Ascending aorta (tissue), 2 donors: ENCODE results near the gene DHDDS. TPM values are rescaled to one million over a fixed set of nuclear protein-coding genes. Genes with fewer than 3 reads are reported as not detected.
"Not testable (repeated sequence)": the region's sequence is repeated elsewhere in the genome, so short reads cannot be mapped to it uniquely, and the experiment has no call there.

ENCODE experiments used
- DNase-seq, 2 donors: peaks; one replicate each; pipeline ENCODE4 v3.0.0-alpha.2; 2019; ENCODE audit warnings: low spot score in 2 of 2
- H3K27ac ChIP-seq, 2 donors: fragments of 200-600 bp; sonication (generic); one replicate each; pipeline ENCODE4 v1.5.1; 2016 to 2017; ENCODE audit warnings: mild to moderate bottlenecking in 1 of 2
- H3K27me3 ChIP-seq: fragments of 200-600 bp; sonication (generic); one replicate; pipeline ENCODE4 v1.5.1; 2017
- H3K36me3 ChIP-seq, 2 donors: fragments of 200-600 bp; sonication (generic); one replicate each; pipeline ENCODE4 v1.5.1; 2016
- H3K4me1 ChIP-seq, 2 donors: fragments of 200-600 bp; sonication (generic); one replicate each; pipeline ENCODE4 v1.5.1; 2016 to 2017; ENCODE audit warnings: mild to moderate bottlenecking in 1 of 2
- H3K4me3 ChIP-seq, 2 donors: fragments of 200-600 bp; sonication (generic); one replicate each; pipeline ENCODE4 v1.5.1; 2016 to 2017; ENCODE audit warnings: mild to moderate bottlenecking in 1 of 2
- H3K9me3 ChIP-seq, 2 donors: fragments of 200-600 bp; sonication (generic); one replicate each; pipeline ENCODE4 v1.5.1; 2016
- intact Hi-C: fragments of 100-400 bp; cut with DNase I; formaldehyde crosslinking; loops from one replicate; pipeline ENCODE4 v1.15.1; 2023
- total RNA-seq: library from RNA; depleted of rRNA; stranded (reverse); fragments of >200 nt; gene quantifications from one replicate; pipeline ENCODE4 v1.1.0, GENCODE V29; 2016
- TF ChIP-seq, protein P1 (sequence below), 3 experiments: fragments of 200-600 bp in 2 of 3; fragments of 450-650 bp in 1 of 3; sonication (generic) in 2 of 3; IDR thresholded peaks; one replicate each; pipeline ENCODE4 v1.5.1; 2016 to 2019; ENCODE audit warnings: antibody characterized with exemption in 3 of 3, mild to moderate bottlenecking in 1 of 3, moderate library complexity in 1 of 3

The DHDDS gene, protein sequence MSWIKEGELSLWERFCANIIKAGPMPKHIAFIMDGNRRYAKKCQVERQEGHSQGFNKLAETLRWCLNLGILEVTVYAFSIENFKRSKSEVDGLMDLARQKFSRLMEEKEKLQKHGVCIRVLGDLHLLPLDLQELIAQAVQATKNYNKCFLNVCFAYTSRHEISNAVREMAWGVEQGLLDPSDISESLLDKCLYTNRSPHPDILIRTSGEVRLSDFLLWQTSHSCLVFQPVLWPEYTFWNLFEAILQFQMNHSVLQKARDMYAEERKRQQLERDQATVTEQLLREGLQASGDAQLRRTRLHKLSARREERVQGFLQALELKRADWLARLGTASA
- total RNA-seq, result 54.2 TPM

DNA sequence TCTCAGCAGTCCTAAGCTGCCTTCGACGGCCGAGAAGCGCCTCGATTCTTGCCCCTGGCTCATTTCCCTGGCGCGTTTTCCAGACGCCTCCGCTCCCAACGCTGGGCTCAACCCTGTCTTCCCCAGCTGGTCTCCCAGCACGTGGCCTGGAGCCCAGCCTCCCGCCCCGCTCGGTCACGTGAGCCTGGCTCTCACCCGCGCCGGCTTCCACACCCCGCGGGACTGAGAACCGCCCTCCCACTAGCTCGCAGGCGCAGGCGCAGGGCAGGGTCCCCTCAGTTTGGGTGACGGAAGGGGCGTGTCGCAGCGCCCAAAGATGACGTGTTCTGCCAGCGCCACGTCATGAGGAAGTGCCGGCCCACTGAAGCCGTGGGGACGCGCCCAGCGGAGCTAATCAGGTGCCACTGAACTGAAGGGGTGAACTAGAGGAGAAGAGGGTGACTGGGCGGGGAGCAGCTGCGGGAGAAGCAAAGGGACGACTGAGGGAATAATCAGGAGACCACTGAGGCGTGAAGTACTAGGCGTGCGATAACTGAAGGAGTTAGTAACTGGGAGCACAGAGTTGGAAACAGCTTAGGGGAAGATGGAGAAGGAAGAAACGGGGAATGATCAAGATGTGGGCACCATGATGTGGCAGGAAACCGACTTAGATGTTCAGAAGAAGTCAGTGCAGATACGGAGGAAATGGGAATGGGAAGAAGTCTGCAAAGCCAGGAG, at the start of gene DHDDS:
TSS of gene DHDDS (plus strand) at position 343 of the 717 bp plus-strand sequence. CDS start 625 bp downstream, outside the sequence.
- Histone ChIP-seq H3K36me3 (peaks cover 6 to 10% of the 10 kb centered on the region in 2 donors), H3K9me3 (no peaks in the 10 kb centered on the region), H3K27ac (peak within 1 kb of the TSS; percentile 10 to 69), H3K4me1 (peaks cover 3 to 9% of the 10 kb centered on the region in 2 donors), H3K27me3 (no peaks in the 10 kb centered on the region), H3K4me3 (peak within 1 kb of the TSS; percentile 44 to 85)
- DNase-seq, result peak; percentile 91 to 98
- TF ChIP-seq, protein P1, sequence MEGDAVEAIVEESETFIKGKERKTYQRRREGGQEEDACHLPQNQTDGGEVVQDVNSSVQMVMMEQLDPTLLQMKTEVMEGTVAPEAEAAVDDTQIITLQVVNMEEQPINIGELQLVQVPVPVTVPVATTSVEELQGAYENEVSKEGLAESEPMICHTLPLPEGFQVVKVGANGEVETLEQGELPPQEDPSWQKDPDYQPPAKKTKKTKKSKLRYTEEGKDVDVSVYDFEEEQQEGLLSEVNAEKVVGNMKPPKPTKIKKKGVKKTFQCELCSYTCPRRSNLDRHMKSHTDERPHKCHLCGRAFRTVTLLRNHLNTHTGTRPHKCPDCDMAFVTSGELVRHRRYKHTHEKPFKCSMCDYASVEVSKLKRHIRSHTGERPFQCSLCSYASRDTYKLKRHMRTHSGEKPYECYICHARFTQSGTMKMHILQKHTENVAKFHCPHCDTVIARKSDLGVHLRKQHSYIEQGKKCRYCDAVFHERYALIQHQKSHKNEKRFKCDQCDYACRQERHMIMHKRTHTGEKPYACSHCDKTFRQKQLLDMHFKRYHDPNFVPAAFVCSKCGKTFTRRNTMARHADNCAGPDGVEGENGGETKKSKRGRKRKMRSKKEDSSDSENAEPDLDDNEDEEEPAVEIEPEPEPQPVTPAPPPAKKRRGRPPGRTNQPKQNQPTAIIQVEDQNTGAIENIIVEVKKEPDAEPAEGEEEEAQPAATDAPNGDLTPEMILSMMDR (IDR thresholded peaks at IDR 0.05), result no peak
- intact Hi-C loops, result loop anchor here (1.0 to 10.0 kb wide), 3 partner anchors 40 to 321 kb away; partner anchors contain the start of genes C1orf232, HMGN2, PDIK1L and ZNF593

DNA sequence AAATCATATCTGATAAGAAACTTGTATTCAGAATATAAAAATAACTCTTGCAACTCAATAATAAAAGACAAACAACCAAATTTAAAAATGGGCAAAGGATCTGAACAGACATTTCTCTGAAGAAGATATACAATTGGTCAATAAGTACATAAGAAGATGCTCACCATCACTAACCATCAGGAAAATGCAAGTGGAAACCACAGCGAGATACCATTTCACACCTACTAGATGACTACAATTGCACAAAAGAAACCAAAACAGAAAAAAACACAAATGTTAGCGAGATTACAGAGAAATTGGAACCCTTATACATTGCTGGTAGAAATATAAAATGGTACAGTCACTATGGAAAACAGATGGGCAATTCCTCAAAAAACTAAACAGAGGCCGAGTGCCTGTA, 48.0 kb upstream of the DHDDS start:
- TF ChIP-seq, protein P1 (IDR thresholded peaks at IDR 0.05), result no peak
- H3K27me3 ChIP-seq, result no peaks in the 10 kb centered on the region
- H3K27ac ChIP-seq, result no peak overlapping the region
- no peaks in the 10 kb centered on the region for H3K9me3 ChIP-seq
- no peaks in the 10 kb centered on the region for H3K36me3 ChIP-seq
- intact Hi-C loops, result no loop called here
- no peak overlapping the region for H3K4me3 ChIP-seq
- no peak for DNase-seq
- H3K4me1 ChIP-seq, result no peaks in the 10 kb centered on the region

DNA sequence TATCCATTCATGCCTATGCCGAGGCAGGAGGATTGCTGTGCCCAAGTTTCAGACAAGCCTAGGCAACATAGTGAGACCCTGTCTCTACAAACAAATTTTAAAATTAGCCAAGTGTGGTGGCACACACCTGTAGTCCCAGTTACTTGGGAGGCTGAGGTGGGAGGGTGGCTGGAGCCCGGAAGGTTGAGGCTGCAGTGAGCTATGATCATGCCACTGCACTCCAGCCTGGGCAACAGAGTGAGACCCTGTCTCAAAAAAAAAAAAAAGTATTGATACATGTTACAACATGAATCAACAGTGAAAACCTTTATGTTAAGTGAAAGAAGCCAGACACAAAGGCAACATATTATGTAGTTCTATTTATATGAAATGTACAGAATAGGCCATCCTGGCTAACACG, 47.1 kb upstream of the DHDDS start:
- H3K27me3 ChIP-seq, H3K4me1 ChIP-seq, H3K36me3 ChIP-seq, DNase-seq, H3K9me3 ChIP-seq, H3K4me3 ChIP-seq, H3K27ac ChIP-seq, intact Hi-C loops: not testable (repeated sequence)

DNA sequence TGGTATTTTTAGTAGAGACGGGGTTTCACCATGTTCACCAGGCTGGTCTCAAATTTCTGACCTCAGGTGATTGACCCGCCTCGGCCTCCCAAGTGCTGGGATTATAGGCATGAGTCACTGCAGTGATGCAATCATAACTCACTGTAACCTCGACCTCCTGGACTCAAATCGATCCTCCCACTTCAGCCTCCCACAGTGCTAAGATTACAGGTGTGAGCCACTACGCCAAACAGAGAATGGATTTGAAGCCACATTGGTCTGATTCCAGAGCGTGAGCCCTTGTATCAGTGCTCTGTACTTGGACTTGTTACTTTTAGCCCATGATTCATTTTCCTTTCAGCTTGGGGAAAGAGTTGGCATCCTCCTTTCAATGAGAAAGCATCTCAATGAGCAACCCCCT, 44.7 kb upstream of the DHDDS start:
- Histone ChIP-seq H3K4me1 (no peaks in the 10 kb centered on the region), H3K27ac (no peak overlapping the region), H3K36me3 (no peaks in the 10 kb centered on the region), H3K4me3 (no peak overlapping the region), H3K27me3 (no peaks in the 10 kb centered on the region), H3K9me3 (no peaks in the 10 kb centered on the region)
- intact Hi-C loops, result no loop called here
- TF ChIP-seq, protein P1 (IDR thresholded peaks at IDR 0.05), result no peak
- DNase-seq, result no peak

DNA sequence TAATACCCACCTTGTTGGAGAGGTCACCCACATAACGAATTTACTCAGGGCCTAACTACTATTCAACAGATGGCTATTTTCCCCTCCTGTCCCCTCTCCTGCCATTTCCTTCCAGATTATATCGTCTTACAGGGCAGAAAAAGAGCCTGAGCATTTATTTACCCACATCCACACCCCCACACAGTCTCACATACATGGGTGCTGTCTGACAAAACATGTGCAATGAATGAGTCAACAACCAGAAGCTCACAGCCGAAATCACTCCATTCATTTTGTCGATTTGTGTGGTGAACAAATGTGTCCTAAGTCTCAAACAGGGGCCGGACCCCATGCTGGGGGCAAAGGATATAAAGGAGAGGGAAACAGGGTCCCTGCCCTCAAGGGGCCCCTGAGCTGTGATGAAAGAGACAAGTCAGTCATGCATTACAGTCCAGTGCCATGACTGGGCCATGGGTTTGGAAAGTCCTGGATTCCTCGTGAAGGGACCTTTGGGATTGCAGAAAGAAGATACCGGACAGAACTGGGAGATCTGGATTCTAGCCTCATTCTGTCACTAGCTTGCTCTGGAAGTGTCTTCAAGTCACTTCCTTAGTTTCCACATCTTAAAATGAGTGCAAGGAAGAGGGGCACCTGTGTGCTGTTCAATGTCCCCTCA, 43.2 kb upstream of the DHDDS start:
- no peaks in the 10 kb centered on the region for H3K27me3 ChIP-seq
- intact Hi-C loops, result no loop called here
- DNase-seq, result no peak

More for the DNA sequence above, 43.2 kb upstream of the DHDDS start:
- no peaks in the 10 kb centered on the region for H3K4me1 ChIP-seq
- no peaks in the 10 kb centered on the region for H3K9me3 ChIP-seq
- H3K36me3 ChIP-seq, result no peaks in the 10 kb centered on the region
- no peak overlapping the region for H3K27ac ChIP-seq
- H3K4me3 ChIP-seq, result no peak overlapping the region
- TF ChIP-seq, protein P1 (IDR thresholded peaks at IDR 0.05), result no peak
